Measurements from ENCODE around the gene NHSL1.

NHSL1 gene

DNA sequence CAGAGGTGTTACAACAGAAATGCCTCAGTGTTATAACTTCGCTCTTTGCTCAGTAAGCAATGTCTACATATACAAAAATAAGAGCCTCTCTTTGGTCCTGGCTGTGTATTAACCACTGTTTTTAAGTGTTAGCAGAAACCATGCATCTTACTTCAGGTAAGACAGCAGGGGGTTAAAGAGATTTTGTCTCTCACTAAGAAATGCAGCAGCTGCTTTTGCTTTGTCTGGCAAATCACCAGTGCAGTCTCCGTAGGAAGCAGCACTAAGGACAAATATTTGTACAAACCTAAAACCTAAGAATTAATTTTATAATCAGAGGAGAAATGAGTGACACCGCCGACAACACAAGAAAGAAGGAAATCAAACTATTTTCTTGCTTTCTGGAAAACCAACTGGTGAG lies 120.8 kb downstream of the NHSL1 start:
- H3K27ac ChIP-seq (ENCODE audit: low read length), result no peak overlapping the region
- no peaks in the 10 kb centered on the region for H3K79me2 ChIP-seq (ENCODE audit: low read length)
- no peaks in the 10 kb centered on the region for H3K27me3 ChIP-seq (ENCODE audit: low read depth, low read length)
- H3K9ac ChIP-seq (ENCODE audit: low read length), result no peak overlapping the region
- no peak overlapping the region for H2AFZ ChIP-seq (ENCODE audit: low read depth, low read length)
- no peaks in the 10 kb centered on the region for H3K4me1 ChIP-seq (ENCODE audit: low read length)
- TF ChIP-seq, protein P1, sequence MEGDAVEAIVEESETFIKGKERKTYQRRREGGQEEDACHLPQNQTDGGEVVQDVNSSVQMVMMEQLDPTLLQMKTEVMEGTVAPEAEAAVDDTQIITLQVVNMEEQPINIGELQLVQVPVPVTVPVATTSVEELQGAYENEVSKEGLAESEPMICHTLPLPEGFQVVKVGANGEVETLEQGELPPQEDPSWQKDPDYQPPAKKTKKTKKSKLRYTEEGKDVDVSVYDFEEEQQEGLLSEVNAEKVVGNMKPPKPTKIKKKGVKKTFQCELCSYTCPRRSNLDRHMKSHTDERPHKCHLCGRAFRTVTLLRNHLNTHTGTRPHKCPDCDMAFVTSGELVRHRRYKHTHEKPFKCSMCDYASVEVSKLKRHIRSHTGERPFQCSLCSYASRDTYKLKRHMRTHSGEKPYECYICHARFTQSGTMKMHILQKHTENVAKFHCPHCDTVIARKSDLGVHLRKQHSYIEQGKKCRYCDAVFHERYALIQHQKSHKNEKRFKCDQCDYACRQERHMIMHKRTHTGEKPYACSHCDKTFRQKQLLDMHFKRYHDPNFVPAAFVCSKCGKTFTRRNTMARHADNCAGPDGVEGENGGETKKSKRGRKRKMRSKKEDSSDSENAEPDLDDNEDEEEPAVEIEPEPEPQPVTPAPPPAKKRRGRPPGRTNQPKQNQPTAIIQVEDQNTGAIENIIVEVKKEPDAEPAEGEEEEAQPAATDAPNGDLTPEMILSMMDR (IDR thresholded peaks at IDR 0.05; ENCODE audit: low read depth, low read length), result no peak
- TF ChIP-seq EZH2phosphoT487 (IDR thresholded peaks at IDR 0.05; ENCODE audit: low read depth), result no peak
- no peak overlapping the region for H3K4me2 ChIP-seq (ENCODE audit: low read length)
- no peaks in the 10 kb centered on the region for H3K9me3 ChIP-seq (ENCODE audit: insufficient read depth, low read length)
- H4K20me1 ChIP-seq (ENCODE audit: insufficient read depth, low read length), result no peaks in the 10 kb centered on the region
- no peaks in the 10 kb centered on the region for H3K36me3 ChIP-seq (replicated peaks; ENCODE audit: low read depth, low read length)
- H3K4me3 ChIP-seq (ENCODE audit: low read length), result no peak overlapping the region

DNA sequence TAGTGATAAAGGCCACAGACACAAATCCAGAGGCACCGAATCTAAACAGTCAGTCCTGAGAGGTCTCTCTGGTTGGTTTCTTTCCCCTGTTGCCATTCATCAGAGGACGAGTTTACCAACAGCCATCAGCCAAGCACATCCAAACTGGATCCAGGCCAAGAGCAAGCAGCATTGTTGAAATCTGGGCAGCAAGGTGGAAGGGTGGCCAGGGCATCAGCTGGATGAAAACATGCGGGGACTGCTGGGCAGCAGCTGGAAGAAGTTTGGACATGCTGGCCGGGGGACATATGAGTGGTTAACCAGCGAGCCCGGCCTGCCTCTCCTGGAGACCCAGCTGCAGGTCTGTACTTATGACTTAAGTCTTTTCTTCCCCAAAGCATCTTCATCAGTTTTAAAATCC lies 121.5 kb downstream of the NHSL1 start, which contains the start of gene SMIM28:
Gene SMIM28 (plus strand): TSS at position 62 of the 400 bp plus-strand sequence. CDS start 168 bp downstream, at position 230.
- no peaks in the 10 kb centered on the region for H4K20me1 ChIP-seq (ENCODE audit: insufficient read depth, low read length)
- H3K4me1 ChIP-seq (ENCODE audit: low read length), result no peaks in the 10 kb centered on the region
- H3K4me2 ChIP-seq (ENCODE audit: low read length), result no peak within 1 kb of the TSS
- H3K27ac ChIP-seq (ENCODE audit: low read length), result no peak within 1 kb of the TSS
- no peak within 1 kb of the TSS for H2AFZ ChIP-seq (ENCODE audit: low read depth, low read length)
- no peaks in the 10 kb centered on the region for H3K9me3 ChIP-seq (ENCODE audit: insufficient read depth, low read length)
- H3K4me3 ChIP-seq (ENCODE audit: low read length), result no peak within 1 kb of the TSS
- TF ChIP-seq EZH2phosphoT487 (IDR thresholded peaks at IDR 0.05; ENCODE audit: low read depth), result no peak
- TF ChIP-seq, protein P1 (IDR thresholded peaks at IDR 0.05; ENCODE audit: low read depth, low read length), result no peak
- no peak within 1 kb of the TSS for H3K9ac ChIP-seq (ENCODE audit: low read length)
- H3K36me3 ChIP-seq (replicated peaks; ENCODE audit: low read depth, low read length), result no peaks in the 10 kb centered on the region
- no peaks in the 10 kb centered on the region for H3K27me3 ChIP-seq (ENCODE audit: low read depth, low read length)
- H3K79me2 ChIP-seq (ENCODE audit: low read length), result no peaks in the 10 kb centered on the region

DNA sequence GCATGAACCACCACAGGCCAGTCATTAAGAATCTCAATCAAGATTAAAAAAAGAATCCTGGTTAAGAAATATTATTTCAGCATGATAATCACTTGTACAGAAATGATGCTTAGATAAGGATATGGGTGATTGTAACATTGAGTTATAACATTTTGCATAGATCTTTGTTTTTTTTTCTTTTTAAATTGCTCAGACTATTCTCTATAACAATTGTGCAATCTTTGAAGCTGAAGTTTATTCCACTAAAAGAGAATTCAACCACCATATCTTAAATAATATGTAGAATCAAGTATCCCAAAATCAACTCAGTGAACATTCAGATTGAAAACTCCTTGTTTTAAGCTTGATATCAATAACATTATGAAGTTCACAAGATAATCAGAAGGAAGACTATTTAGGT lies 122.3 kb downstream of the NHSL1 start:
- TF ChIP-seq, protein P1 (IDR thresholded peaks at IDR 0.05; ENCODE audit: low read depth, low read length), result no peak
- no peak for TF ChIP-seq EZH2phosphoT487 (IDR thresholded peaks at IDR 0.05; ENCODE audit: low read depth)
- no peaks in the 10 kb centered on the region for H3K36me3 ChIP-seq (replicated peaks; ENCODE audit: low read depth, low read length)

DNA sequence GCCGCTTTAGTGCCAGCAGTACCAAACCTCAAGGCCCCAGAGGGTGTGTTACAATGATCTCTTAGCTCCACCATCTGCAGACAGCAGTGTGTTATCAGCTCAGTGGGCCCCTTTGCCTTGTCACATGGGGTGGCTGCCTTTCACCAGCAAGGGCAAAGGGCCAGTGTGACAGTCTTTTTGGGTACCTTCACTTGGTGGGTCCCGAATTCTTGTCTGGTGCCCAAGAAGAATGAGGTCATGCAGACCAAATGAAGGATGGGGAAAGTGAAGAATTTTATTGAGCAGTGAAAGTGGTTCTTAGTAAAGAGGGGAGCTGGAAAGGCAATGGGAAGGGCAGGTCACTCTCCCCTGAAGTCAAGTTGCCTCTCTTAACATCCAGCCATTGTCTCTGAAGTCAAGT lies 124.5 kb downstream of the NHSL1 start:
- H3K36me3 ChIP-seq (replicated peaks; ENCODE audit: low read depth, low read length), result no peaks in the 10 kb centered on the region
- H3K79me2 ChIP-seq (ENCODE audit: low read length), result no peaks in the 10 kb centered on the region
- H3K4me1 ChIP-seq (ENCODE audit: low read length), result no peaks in the 10 kb centered on the region
- no peaks in the 10 kb centered on the region for H4K20me1 ChIP-seq (ENCODE audit: insufficient read depth, low read length)
- TF ChIP-seq, protein P1 (IDR thresholded peaks at IDR 0.05; ENCODE audit: low read depth, low read length), result no peak
- TF ChIP-seq EZH2phosphoT487 (IDR thresholded peaks at IDR 0.05; ENCODE audit: low read depth), result no peak
- no peak overlapping the region for H3K4me3 ChIP-seq (ENCODE audit: low read length)
- no peaks in the 10 kb centered on the region for H3K27me3 ChIP-seq (ENCODE audit: low read depth, low read length)
- no peak overlapping the region for H3K4me2 ChIP-seq (ENCODE audit: low read length)
- no peaks in the 10 kb centered on the region for H3K9me3 ChIP-seq (ENCODE audit: insufficient read depth, low read length)
- no peak overlapping the region for H3K9ac ChIP-seq (ENCODE audit: low read length)
- H2AFZ ChIP-seq (ENCODE audit: low read depth, low read length), result no peak overlapping the region
- no peak overlapping the region for H3K27ac ChIP-seq (ENCODE audit: low read length)

More for the DNA sequence above, 122.3 kb downstream of the NHSL1 start:
- H3K27me3 ChIP-seq (ENCODE audit: low read depth, low read length), result no peaks in the 10 kb centered on the region
- H3K4me1 ChIP-seq (ENCODE audit: low read length), result no peaks in the 10 kb centered on the region
- no peak overlapping the region for H3K4me2 ChIP-seq (ENCODE audit: low read length)
- no peak overlapping the region for H3K9ac ChIP-seq (ENCODE audit: low read length)
- H2AFZ ChIP-seq (ENCODE audit: low read depth, low read length), result no peak overlapping the region
- no peaks in the 10 kb centered on the region for H4K20me1 ChIP-seq (ENCODE audit: insufficient read depth, low read length)
- no peak overlapping the region for H3K27ac ChIP-seq (ENCODE audit: low read length)
- H3K4me3 ChIP-seq (ENCODE audit: low read length), result no peak overlapping the region
- H3K79me2 ChIP-seq (ENCODE audit: low read length), result no peaks in the 10 kb centered on the region
- no peaks in the 10 kb centered on the region for H3K9me3 ChIP-seq (ENCODE audit: insufficient read depth, low read length)

All from OCI-LY3 (cell line).